Measurements from ENCODE around the gene DOCK4. TPM values are rescaled to one million over a fixed set of nuclear protein-coding genes. Genes with fewer than 3 reads are reported as not detected.

DOCK4 gene
- total RNA-seq, 3 donors from 2014 or later: 31.7 to 43.3 (median 41.9) TPM

- intact Hi-C loops (cut with DNase I; ENCODE audit: low total_unique reads): no loop called here
- Histone ChIP-seq H3K9me3 (no peaks in the 10 kb centered on the region), H3K4me1 (no peaks in the 10 kb centered on the region), H3K4me3 (no peak overlapping the region), H3K27ac (no peak overlapping the region), H3K36me3 (no peaks in the 10 kb centered on the region), H3K27me3 (no peaks in the 10 kb centered on the region)
- no peak for DNase-seq (ENCODE audit: low spot score in 2 of 2)
- TF ChIP-seq POLR2A (IDR thresholded peaks at IDR 0.05) (no peak), CTCF (IDR thresholded peaks at IDR 0.05) (no peak)
Measured at GRCh38 chr7:112022128-112022527, 184.1 kb downstream of the DOCK4 start.

- H3K4me3 ChIP-seq: no peak overlapping the region
- H3K27me3 ChIP-seq: no peaks in the 10 kb centered on the region
- no peaks in the 10 kb centered on the region for H3K36me3 ChIP-seq
- intact Hi-C loops (cut with DNase I; ENCODE audit: low total_unique reads): no loop called here
- TF ChIP-seq CTCF (IDR thresholded peaks at IDR 0.05) (no peak), POLR2AphosphoS5 (IDR thresholded peaks at IDR 0.05) (no peak), POLR2A (IDR thresholded peaks at IDR 0.05) (no peak)
- H3K9me3 ChIP-seq: no peaks in the 10 kb centered on the region
- no peak for DNase-seq (ENCODE audit: low spot score in 2 of 2)
- no peaks in the 10 kb centered on the region for H3K4me1 ChIP-seq
- H3K27ac ChIP-seq: no peak overlapping the region
Measured at GRCh38 chr7:112021379-112022044, 184.7 kb downstream of the DOCK4 start.

DNA sequence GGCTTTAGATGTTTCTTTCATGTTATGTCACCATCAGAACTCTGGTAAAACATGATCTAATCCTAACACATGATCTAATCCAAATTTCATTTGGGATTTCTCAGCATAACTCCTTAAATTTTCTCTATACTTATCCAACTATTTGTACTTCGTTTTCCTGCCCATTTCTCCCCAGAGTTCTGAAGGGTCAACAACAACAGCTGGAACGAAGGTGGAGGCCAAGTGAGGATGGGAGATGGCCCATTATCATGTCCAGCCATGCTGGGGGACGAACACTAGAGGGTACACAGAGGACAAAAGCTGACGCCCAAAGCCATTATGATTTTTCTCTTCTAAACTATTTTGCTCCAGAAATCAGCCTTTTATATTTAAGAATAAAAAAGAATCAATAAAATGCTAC, 185.4 kb downstream of the DOCK4 start:
- Histone ChIP-seq H3K36me3 (no peaks in the 10 kb centered on the region), H3K4me3 (no peak overlapping the region), H3K9me3 (no peaks in the 10 kb centered on the region), H3K4me1 (no peaks in the 10 kb centered on the region), H3K27ac (peak overlapping the region; percentile 4 to 8), H3K27me3 (no peaks in the 10 kb centered on the region)
- no peak for TF ChIP-seq POLR2AphosphoS5 (IDR thresholded peaks at IDR 0.05)
- no peak for TF ChIP-seq POLR2A (IDR thresholded peaks at IDR 0.05)
- no peak for TF ChIP-seq CTCF (IDR thresholded peaks at IDR 0.05)
- DNase-seq (ENCODE audit: low spot score in 2 of 2): no peak
- intact Hi-C loops (cut with DNase I; ENCODE audit: low total_unique reads): no loop called here

DNA sequence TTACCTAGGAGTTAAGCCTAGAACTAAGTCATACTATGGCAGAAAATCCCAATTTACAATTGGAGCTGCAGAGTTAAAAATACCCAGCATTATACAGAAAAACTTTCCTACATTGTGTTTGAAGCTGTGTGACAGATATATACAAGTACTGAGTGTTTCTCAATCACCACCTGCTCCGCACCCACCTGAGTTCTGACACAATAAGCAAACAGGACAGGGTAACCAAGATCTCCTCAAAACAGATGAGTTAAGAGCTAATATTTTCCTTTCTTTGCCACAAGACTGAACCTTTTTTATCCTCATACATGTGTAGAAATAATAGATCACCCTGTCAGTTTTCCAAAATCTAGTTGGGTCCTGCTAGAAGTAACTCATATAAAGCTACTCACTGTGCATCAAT, 186.3 kb downstream of the DOCK4 start:
- Histone ChIP-seq H3K27me3 (no peaks in the 10 kb centered on the region), H3K27ac (peak overlapping the region in 1 of 2 donors; percentile 29), H3K36me3 (no peaks in the 10 kb centered on the region), H3K4me3 (no peak overlapping the region), H3K4me1 (no peaks in the 10 kb centered on the region), H3K9me3 (no peaks in the 10 kb centered on the region)
- TF ChIP-seq CTCF (IDR thresholded peaks at IDR 0.05): no peak
- no peak for TF ChIP-seq POLR2AphosphoS5 (IDR thresholded peaks at IDR 0.05)
- TF ChIP-seq POLR2A (IDR thresholded peaks at IDR 0.05): no peak
- no peak for DNase-seq (ENCODE audit: low spot score in 2 of 2)
- intact Hi-C loops (cut with DNase I; ENCODE audit: low total_unique reads): no loop called here

DNA sequence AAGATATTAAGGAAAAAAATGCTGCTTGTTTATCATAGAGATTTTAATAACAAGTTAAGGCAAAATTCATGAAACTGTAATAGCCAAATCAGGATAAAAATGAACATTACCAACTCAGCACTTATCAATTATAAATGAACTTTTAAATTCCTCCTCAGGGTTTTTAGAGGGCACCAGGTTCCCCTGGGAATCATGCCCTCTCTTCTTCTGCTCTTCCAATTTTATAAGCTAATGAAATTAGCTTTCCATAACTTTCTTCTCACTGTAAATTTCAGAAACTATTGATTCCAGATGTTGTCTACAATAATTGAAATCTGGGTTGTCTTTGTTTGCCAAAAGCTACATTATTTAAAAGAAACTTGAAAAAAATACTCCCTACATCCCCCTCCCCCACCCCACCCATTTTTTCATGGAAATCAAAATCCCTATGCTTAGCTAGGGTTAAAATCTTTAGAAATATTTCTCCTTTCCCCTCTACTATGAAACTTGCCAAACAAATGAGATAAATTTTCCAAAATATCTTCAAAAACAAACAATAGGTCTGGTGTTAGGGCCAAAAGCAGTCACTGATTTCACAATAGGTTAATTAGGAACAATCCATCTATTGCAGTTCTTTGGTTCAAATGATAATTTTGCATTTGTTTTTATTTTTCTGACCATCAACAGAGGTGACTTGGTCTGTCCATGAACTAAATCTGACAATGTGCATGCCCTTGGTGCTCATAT, 187.7 kb downstream of the DOCK4 start:
- intact Hi-C loops (cut with DNase I; ENCODE audit: low total_unique reads): no loop called here

More for the DNA sequence above, 187.7 kb downstream of the DOCK4 start:
- Histone ChIP-seq H3K4me1 (no peaks in the 10 kb centered on the region), H3K27me3 (no peaks in the 10 kb centered on the region), H3K36me3 (no peaks in the 10 kb centered on the region), H3K4me3 (no peak overlapping the region), H3K9me3 (no peaks in the 10 kb centered on the region), H3K27ac (no peak overlapping the region)
- TF ChIP-seq CTCF (IDR thresholded peaks at IDR 0.05) (no peak), POLR2A (IDR thresholded peaks at IDR 0.05) (no peak), POLR2AphosphoS5 (IDR thresholded peaks at IDR 0.05) (peak in 1 of 3 donors; percentile 24)
- no peak for DNase-seq (ENCODE audit: low spot score in 2 of 2)
